Activated CD8-positive, alpha-beta memory T cell treated with anti-CD3 and anti-CD28 coated beads for 36 hours (primary cell): Measurements from ENCODE around the gene BAHCC1. TPM values are rescaled to one million over a fixed set of nuclear protein-coding genes. Genes with fewer than 3 reads are reported as not detected.

Source experiments
- CTCF ChIA-PET: fragments of 350-600 bp; sonication (Branson Sonifier 250); formaldehyde crosslinking; loops from one replicate; lab custom pipeline; 2021; ENCODE audit warnings: antibody characterized with exemption; lab: Charles Lee
- POLR2A ChIA-PET: fragments of 350-600 bp; sonication (Branson Sonifier 250); formaldehyde crosslinking; loops from one replicate; lab custom pipeline; 2021; ENCODE audit warnings: antibody characterized with exemption; lab: Charles Lee
- total RNA-seq, 2 experiments: library from RNA; stranded (reverse); gene quantifications; one replicate each; pipeline ENCODE4 v1.2.3, GENCODE V29; 2021

Gene BAHCC1
- total RNA-seq, 2 experiments from 2014 or later, result not detected

DNA sequence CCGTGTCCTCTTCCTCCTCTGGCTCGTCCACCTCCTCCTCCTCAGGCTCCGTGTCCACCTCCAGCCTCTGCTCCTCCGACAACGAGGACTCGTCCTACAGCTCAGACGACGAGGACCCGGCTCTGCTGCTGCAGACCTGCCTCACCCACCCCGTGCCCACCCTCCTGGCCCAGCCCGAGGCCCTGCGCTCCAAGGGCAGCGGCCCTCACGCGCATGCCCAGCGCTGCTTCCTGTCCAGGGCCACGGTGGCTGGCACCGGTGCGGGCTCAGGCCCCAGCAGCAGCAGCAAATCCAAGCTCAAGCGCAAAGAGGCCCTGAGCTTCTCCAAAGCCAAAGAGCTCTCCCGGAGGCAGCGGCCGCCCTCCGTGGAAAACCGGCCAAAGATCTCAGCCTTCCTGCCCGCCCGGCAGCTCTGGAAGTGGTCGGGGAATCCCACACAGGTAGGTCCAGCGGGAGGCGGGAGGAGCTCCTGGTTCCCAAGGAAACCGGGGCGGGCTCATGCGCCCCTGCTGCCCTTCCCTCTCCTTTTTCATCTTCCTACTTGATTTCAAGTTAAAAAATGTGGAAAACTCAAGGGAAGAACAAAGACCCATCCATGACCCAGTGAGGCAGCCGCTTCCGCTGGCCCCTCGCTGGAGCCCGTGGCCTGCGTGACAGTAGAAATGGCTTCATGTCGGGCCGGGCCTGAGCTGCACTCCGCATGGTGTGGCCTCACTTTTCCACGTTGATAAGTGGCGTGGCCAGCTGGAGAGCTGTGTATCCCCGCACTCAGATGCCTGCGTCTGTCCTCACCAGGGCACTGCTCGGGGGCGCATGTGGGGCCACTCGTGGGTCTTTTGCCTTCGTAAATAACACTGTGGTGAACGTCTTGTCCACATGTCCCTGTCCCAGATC is 66.6 kb downstream of the BAHCC1 start:
- ChIA-PET CTCF (no interaction called here), POLR2A (interaction anchor here (0.6 kb wide), 1 partner anchor 221 kb away, joined by 4 read pairs; no protein-coding TSS in a partner anchor)

DNA sequence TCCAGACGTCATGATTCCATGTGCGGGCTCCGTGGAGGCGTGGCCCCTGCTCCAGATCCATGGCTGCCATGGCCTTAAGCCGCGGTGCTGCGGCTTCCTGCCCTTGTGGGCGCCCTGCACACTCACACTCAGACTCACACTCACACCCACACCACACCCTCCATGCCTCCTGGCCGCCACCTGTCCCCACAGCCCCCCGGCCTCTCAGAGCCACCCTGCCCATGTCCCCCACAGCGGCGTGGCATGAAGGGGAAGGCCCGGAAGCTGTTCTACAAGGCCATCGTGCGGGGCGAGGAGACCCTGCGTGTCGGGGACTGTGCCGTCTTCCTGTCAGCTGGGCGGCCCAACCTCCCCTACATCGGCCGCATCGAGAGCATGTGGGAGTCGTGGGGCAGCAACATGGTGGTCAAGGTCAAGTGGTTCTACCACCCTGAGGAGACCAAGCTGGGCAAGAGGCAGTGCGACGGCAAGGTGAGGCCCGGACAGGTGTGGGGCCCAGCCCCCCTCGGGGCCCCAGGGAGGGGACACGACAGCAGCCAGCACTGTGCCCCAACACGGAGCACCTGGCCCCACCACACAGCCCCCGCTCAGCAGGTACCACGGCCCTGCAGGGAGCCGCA is 67.4 kb downstream of the BAHCC1 start:
- CTCF ChIA-PET, result no interaction called here
- POLR2A ChIA-PET, result no interaction called here

DNA sequence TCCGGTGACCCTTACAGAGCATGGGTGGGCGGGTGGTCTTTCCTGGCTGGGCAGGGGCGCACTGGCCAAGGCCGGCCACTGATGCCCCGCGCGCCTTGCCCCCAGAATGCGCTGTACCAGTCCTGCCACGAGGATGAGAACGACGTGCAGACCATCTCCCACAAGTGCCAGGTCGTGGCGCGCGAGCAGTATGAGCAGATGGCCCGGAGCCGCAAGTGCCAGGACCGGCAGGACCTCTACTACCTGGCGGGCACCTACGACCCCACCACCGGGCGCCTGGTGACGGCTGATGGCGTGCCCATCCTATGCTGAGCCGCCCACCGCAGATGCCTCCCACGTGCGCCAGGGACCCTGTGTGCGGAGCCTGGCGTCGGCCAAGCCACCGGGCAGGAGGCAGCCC is 68.2 kb downstream of the BAHCC1 start:
- CTCF ChIA-PET, result no interaction called here
- POLR2A ChIA-PET, result no interaction called here

DNA sequence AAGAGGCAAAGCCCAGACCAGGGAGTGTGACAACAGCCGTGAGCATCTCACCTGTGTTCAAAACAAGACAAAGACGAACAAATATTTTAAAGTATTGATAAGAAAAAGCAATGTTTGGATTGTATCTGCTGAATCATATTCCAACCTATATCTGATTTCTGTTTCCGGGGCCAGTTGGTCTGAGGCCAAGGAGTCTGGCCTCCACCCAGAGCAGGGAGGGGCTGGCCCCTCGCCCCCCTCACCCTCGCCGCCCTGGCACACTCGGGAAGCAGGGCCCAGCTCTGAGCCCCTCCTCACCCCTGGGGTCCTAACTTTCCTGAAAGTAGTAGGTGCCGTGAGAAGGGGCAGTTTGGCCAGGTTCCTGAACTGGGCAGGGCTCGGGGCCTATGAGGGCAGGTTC is 69.3 kb downstream of the BAHCC1 start:
- ChIA-PET POLR2A (no interaction called here), CTCF (no interaction called here)

DNA sequence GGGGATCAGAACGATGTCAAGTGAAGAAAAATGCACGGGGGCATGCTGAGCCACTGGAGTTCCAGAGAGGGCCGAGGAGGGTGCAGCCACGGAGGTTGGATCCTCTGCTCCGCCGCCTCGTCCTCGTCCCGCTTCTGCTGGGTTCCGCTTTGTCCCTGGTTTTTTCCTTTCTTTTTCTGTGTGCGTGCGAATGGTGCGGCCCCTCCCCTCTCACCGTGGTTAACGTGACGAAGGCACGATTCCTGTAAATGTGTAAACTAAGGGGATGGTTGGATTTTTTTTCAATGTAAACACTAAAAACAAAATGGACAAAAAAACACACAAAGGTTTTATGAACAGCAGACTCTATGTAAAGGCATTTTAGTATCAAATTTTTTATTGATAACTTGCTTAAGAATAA is 70.7 kb downstream of the BAHCC1 start:
- POLR2A ChIA-PET, result no interaction called here
- CTCF ChIA-PET, result no interaction called here

DNA sequence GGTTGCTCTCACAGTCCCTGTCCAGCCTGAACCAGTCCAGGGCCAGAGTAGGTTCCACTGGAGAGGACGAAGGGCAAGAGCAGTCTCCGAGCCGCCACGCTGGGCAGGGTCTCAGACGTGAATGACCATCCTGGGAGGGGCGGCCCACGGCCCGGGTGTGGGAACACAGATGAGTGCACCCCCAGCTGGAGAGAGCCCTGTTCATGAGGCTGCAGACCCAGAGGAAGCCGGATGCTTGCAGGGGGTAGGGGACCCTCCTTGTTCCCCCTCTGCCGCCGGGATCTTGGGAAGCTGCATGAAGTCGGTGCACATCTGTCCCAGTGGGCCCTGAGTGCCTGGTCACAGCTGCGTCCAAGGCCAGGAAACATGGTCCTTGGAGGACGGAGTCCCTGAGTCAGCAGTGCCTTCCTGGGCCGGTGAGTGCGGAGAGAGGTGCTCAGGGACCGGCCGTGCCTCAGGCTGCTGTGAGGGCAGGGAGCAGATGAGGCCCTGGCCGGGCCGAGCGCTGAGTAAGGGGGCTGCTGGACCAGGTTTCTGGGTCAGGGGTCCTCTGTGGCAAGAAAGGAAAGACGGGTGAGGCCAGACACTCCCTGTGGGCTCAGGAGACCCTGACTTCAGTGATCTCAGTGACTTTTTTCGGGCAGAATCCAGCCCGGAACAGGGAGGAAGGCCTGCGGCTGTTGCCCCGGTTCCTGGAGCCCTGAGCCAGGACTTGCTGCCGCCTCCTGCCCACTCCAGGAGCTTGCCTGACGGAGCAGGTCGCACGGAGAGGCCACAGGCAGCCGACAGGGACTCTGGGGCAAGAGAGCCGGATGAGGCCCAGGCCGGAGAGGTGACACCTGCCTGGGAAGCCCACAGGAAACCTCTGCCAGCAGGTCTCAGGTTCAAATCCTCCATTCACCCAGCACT is 71.6 kb downstream of the BAHCC1 start:
- ChIA-PET CTCF (no interaction called here), POLR2A (no interaction called here)

DNA sequence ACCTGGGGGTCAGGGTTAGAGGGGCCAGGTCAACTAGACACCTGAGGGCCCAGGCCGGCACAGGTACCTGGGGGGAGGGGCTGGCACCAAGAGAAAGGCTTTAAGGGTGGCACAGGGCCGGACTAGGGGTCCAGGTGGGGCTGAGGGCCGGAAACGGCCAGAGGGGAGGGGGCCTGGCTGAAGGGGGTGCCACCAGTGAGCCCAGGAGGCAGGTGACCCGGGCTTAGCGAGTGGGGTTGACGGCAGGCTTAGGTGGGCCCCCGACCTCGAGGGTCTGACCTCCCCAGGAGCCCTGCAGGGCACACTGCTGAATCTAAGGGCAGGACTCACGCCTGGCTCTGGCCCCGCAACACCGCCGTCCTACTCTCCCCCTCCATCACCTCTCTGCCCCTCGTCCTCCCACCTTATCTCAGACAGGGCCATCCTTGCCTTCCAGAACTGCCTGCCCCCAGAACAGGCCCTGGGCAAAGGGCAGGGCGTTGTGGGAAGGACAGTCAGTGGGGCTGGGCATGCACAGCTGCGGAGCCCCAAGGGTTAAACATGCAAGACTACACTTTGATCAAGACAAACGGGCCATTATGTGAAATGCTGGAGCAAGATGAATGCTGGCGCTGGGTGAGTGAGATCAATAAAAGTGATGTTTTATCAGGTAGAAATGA is 73.0 kb downstream of the BAHCC1 start:
- POLR2A ChIA-PET, result no interaction called here

DNA sequence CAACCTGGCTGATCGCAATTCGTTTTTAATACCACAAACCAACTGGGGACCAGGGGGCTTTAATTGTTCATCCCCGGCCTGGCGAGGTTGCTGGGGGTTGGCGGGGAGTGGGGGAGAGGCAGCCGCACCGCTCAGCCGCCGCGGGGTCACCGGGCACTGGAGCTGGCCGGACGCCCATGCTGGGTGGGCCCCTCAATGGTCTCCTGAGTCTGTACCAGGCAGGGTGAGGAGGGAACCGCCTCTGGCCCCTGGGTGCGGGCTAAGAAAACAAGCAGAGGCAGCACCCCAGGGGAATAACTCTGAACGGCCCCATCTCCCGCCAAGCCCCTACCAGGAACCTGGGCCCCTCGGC is 73.5 kb downstream of the BAHCC1 start:
- POLR2A ChIA-PET, result no interaction called here
- CTCF ChIA-PET, result no interaction called here

More for the DNA sequence above, 73.0 kb downstream of the BAHCC1 start:
- CTCF ChIA-PET, result no interaction called here

DNA sequence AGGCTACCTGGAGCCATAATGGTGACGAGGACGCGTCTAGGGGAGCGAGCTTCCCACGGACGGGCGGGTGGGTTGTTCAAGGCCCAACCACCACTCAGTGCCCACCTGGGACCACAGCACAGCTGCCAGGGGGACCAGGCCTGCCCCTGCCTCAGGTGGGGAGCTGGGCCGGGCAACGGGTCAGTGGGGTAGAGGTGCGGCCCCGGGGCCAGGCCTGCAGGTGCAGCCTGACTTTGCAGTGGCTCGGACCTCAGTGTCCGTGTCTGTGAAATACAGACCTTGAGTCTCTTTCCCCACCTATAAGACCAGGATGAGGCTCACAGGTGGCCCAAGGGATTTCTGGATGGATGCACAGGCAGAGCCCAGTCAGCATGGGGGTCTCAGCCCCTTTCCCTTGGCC is 74.0 kb downstream of the BAHCC1 start:
- CTCF ChIA-PET, result no interaction called here
- POLR2A ChIA-PET, result no interaction called here

DNA sequence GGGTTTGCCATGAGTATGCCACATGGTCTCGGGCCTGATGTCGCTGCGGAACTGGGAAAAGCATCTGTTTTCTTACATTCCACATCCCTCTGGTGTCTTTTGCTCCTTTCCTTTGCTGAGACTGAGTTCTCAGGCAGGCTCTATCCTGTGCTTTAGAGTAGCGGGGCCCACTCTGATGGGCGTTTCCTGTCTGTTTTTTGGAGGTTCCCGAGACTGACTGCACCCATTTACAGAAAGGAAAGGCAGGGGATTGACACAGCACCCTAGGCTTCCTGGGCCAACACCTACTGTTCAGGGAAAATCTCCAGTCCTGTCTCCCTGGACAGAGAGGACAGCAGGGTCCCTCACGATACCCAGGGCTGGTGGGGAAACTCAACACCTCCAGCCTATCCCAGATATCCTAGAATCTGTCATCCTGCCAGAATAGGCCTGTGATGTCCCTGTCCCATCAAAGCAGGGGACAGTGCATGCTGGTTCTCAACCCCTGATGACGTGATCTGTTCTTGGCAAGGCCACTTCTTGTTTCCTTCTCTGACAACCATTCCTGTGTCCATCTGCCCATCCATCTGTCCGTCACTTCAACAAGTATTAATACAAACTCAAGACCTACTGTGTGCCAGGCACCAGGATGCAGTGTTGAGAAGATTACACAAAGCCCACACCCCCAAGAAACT is 75.2 kb downstream of the BAHCC1 start:
- ChIA-PET CTCF (no interaction called here), POLR2A (no interaction called here)

DNA sequence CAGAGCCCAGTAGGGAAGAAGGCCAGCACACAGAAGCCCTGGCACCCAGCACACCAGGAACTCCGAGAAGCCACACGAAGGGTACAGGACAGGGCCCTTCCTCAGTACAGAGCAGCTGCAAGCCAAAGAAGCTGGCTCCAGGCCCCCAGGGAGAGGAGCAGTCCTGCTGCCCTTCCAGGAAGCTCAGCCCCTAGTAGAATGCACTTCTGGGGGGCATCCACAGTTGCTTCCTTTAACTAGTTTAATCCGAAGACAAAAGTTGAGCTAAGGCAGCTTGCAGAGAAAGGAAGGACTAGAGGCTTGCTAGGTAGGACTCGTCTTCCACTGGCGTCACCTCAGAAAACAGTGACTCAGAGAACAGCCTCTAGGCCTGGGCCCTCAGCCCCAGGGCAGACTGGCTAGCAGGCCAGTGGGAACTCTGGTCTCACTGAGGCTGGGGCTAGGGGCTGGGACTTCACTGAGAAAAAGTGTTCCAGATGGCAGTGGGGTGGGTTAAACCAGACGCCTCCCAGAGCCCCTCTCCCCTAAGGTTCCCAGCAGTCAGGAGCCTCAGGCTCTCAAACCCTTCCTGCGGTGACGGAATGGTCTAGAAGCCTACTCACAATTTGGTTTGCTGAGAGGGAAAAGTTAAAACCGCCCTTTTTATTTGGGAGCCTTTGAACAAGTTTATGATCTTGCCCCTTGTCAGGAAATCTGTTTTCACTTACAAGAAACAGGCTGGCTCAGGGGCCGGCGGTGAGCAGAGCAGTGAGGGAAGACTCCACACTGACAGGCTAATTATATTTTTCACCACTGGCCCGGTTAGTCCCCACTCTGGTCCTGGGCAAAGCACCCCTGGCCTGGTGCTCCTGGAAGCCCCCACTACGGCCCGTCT is 75.9 kb downstream of the BAHCC1 start:
- CTCF ChIA-PET, result no interaction called here
- POLR2A ChIA-PET, result no interaction called here

DNA sequence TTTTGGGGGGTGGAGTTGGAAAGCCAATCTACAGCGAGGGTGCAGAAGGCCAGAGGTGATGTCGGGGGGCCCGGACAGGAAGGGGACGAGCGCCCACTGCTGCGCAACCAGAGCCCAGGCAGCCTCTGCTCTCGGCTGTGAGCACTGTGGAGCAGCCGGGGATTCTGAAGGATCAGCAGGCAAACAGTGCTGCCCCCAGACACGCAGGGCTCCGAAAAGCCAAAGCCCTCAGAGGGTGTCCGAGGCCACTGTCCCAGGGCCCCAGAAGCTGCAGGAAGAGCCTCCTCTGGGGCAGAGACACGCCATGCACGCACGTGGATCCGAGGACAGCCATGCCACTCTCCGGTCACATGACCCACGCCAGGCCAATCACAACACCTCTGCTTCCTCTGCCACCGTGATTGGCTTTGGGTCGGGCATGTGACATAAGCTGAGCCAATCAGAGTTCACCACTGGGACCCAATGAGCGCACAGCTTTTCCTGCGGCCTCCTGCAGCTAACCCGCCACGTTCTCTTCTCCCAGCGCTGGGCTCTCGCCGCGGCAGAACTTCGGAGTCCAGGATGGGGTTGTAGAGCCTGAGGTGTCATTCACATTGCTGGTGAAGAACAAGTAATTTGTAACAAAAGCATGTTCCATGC is 76.7 kb downstream of the BAHCC1 start:
- ChIA-PET CTCF (no interaction called here), POLR2A (no interaction called here)

DNA sequence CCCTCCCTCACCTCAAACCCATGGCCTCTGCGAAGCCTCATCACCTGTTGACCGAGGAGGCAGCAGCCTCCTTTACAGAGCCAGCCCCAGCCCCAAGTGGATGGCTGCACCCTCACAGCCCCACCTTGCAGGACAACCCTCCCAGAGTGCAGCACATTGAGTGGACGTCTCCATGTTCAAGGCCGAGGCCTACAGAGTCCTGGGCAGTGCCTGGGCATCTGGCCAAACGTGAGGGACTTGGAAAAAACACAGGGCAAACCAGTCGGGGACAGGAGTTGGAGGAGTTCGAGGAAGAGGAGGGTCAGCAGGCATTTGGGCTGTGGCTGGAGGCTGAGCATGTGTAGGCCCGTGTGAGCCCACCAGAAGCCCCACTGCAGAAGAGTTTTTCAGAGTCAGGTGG is 77.8 kb downstream of the BAHCC1 start:
- POLR2A ChIA-PET, result no interaction called here
- CTCF ChIA-PET, result no interaction called here

DNA sequence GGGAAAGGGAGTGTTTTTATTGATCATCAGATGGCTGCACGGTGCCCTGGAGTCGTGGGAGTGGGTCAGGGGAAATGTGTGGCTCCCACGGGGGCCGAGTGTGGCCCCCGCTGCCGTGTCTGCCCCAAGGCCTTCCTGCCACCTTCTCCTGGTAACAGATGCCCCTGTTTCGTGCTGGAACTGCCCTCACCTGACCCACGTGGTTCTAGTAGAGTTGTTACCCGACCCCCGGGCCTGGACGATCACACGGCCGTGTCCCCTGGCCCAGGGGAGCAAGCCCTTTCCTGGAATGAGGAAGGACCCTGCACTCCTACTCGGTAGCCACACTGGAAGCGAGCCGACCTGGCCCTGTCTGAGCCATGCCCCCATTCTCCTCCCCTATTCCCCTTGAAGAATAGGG is 79.7 kb downstream of the BAHCC1 start:
- ChIA-PET POLR2A (no interaction called here), CTCF (interaction anchor here (1.4 kb wide), 1 partner anchor 10 kb away, joined by 6 read pairs; no protein-coding TSS in a partner anchor)

DNA sequence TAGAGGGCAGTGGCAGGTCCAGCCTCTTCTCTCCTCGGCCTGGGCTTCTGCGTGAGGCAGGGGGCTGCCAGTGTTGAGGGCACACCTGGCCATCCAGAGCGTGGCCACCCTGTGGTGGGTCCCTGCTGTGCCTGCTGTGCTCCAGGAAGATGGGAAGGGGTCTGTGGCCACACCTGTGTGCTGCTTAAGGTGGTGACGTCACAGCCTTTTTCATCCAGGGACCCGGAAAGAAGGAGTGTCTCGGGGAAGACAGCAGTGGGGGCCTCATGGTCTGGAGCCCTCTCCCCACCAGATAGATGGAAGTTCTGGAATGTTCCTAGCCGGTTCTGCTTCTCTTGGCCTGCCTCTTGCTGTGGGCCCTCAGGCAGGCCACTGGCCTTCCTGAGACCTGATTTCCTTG is 80.8 kb downstream of the BAHCC1 start:
- CTCF ChIA-PET, result no interaction called here
- POLR2A ChIA-PET, result no interaction called here

DNA sequence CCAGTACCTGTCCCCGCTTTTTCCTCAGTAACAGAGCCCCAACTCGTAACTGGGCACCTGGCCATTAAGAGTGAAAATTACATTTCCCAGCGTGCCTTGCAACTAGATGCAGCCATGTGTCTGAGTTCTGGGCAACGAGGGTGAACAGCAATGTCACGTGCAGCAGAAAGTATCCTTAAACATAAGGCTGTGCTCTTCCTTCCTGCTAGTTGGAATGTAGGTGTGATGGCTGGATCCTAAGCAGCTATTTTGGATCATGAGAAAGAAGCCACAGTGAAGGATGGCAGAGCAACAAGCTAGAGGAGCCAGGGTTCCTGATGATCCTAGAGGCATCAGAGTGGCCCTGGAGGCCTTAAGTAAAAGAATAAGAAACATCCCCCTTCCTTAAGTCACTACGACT is 81.4 kb downstream of the BAHCC1 start:
- CTCF ChIA-PET, result interaction anchor here (0.6 kb wide), 1 partner anchor 78 kb away, joined by 4 read pairs; no protein-coding TSS in a partner anchor
- POLR2A ChIA-PET, result no interaction called here

DNA sequence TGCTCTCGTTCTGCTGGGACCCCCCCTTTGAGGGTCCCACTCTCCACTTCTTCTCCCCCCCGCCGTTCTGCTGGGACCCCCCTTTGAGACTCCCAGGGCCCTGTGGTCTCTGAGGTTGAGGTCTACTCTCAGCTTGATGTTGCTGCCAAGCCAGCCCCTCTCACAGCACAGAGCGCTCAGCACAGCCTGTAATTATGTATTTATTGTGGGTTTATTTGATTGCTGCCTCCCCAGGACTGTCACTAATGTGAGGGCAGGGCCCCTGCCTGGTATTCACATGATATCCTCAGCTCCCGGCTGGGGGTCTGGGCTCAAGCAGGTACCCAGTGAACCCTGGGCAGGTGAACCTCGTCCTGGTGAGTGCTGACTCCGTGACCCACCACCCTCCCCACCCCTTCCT is 81.9 kb downstream of the BAHCC1 start:
- ChIA-PET POLR2A (no interaction called here), CTCF (interaction anchor here (0.6 kb wide), 1 partner anchor 77 kb away, joined by 4 read pairs; no protein-coding TSS in a partner anchor)
